ENCODE measurements around the gene SLC9A5. TPM values are rescaled to one million over a fixed set of nuclear protein-coding genes. Genes with fewer than 3 reads are reported as not detected.

Gene SLC9A5
- total RNA-seq, result under 1 TPM; 0.05 to 0.25 TPM
- under 1 TPM in 1 of 2 donors, not detected in 1; 0.09 TPM for polyA plus RNA-seq

GRCh38 chr16:67248401-67249177, at the start of gene SLC9A5:
Gene SLC9A5, plus strand, starts transcription at chr16:67248979. Its CDS starts 36 bp downstream, at chr16:67249015.
- WGBS, result 3% methylated on average over 75 of the region's 75 CpGs
- Histone ChIP-seq H3K4me3 (ENCODE audit: low read depth in 1 of 3, low read length in 3 of 3) (peak within 1 kb of the TSS in 1 of 3 donors; percentile 43), H3K27ac (ENCODE audit: low read depth in 1 of 2, low read length in 2 of 2) (no peak within 1 kb of the TSS), H3K4me1 (ENCODE audit: control insufficient read depth in 4 of 4, insufficient read depth in 4 of 4, low read length in 3 of 4) (peaks cover 17 to 44% (median 30%) of the 10 kb centered on the region in 4 donors), H3K36me3 (ENCODE audit: control insufficient read depth in 4 of 4, insufficient read depth in 3 of 4, low read depth in 1 of 4, low read length in 3 of 4) (no peaks in the 10 kb centered on the region), H3K9ac (ENCODE audit: low read depth in 1 of 2, low read length in 2 of 2) (no peak within 1 kb of the TSS), H3K27me3 (ENCODE audit: control insufficient read depth in 4 of 4, insufficient read depth in 4 of 4, low read length in 3 of 4) (peaks cover 0 to 13% (median 1%) of the 10 kb centered on the region in 4 donors), H3K9me3 (ENCODE audit: control insufficient read depth in 4 of 4, low read length in 3 of 4) (no peaks in the 10 kb centered on the region)
- DNase-seq (ENCODE audit: low spot score), result no peak
- TF ChIP-seq TAF1 (conservative IDR thresholded peaks at IDR 0.05) (no peak), ATF3 (IDR thresholded peaks at IDR 0.05) (no peak), NR2F2 (IDR thresholded peaks at IDR 0.05) (no peak), EGR1 (IDR thresholded peaks at IDR 0.05; ENCODE audit: low read depth in 2 of 2) (no peak), CTCF (IDR thresholded peaks at IDR 0.05; ENCODE audit: low read depth, low read length, missing input control) (peak; percentile 17), MAX (IDR thresholded peaks at IDR 0.05) (no peak), RXRA (IDR thresholded peaks at IDR 0.05) (no peak)

- Histone ChIP-seq H3K9me3 (ENCODE audit: control insufficient read depth in 4 of 4, low read length in 3 of 4) (no peaks in the 10 kb centered on the region), H3K36me3 (ENCODE audit: control insufficient read depth in 4 of 4, insufficient read depth in 3 of 4, low read depth in 1 of 4, low read length in 3 of 4) (peaks cover 22 to 64% (median 28%) of the 10 kb centered on the region in 4 donors), H3K9ac (ENCODE audit: low read depth in 1 of 2, low read length in 2 of 2) (no peak within 1 kb of the TSS), H3K4me3 (ENCODE audit: low read depth in 1 of 3, low read length in 3 of 3) (peak within 1 kb of the TSS; percentile 35 to 74 (median 49)), H3K4me1 (ENCODE audit: control insufficient read depth in 4 of 4, insufficient read depth in 4 of 4, low read length in 3 of 4) (peaks cover 0 to 17% (median 6%) of the 10 kb centered on the region in 4 donors), H3K27me3 (ENCODE audit: control insufficient read depth in 4 of 4, insufficient read depth in 4 of 4, low read length in 3 of 4) (no peaks in the 10 kb centered on the region), H3K27ac (ENCODE audit: low read depth in 1 of 2, low read length in 2 of 2) (no peak within 1 kb of the TSS)
- WGBS, result 28% methylated on average over 61 of the region's 61 CpGs
- peak; percentile 41 for TF ChIP-seq CTCF (IDR thresholded peaks at IDR 0.05; ENCODE audit: low read depth, low read length, missing input control)
- no peak for TF ChIP-seq TAF1 (conservative IDR thresholded peaks at IDR 0.05)
- DNase-seq (ENCODE audit: low spot score), result no peak
Observed at GRCh38 chr16:67199011-67199807, 49.6 kb upstream of the SLC9A5 start, which contains the start of gene ELMO3. Gene ELMO3, plus strand, starts transcription at chr16:67199131. Its CDS starts 196 bp downstream, at chr16:67199327.

GRCh38 chr16:67199808-67200198, 49.0 kb upstream of the SLC9A5 start:
- peaks cover 0 to 16% (median 6%) of the 10 kb centered on the region in 4 donors for H3K4me1 ChIP-seq (ENCODE audit: control insufficient read depth in 4 of 4, insufficient read depth in 4 of 4, low read length in 3 of 4)
- H3K36me3 ChIP-seq (ENCODE audit: control insufficient read depth in 4 of 4, insufficient read depth in 3 of 4, low read depth in 1 of 4, low read length in 3 of 4), result peaks cover 19 to 61% (median 23%) of the 10 kb centered on the region in 4 donors
- no peak for TF ChIP-seq GABPA (IDR thresholded peaks at IDR 0.05 in 1 of 2, conservative IDR thresholded peaks at IDR 0.05 in 1 of 2)
- no peak for TF ChIP-seq ATF3 (IDR thresholded peaks at IDR 0.05)
- no peak for TF ChIP-seq EGR1 (IDR thresholded peaks at IDR 0.05; ENCODE audit: low read depth in 2 of 2)
- TF ChIP-seq HNF4A (conservative IDR thresholded peaks at IDR 0.05), result no peak
- TF ChIP-seq RAD21 (IDR thresholded peaks at IDR 0.05), result no peak
- TF ChIP-seq SP1 (IDR thresholded peaks at IDR 0.05), result no peak
- TF ChIP-seq HNF4G (IDR thresholded peaks at IDR 0.05), result no peak
- TF ChIP-seq YY1 (IDR thresholded peaks at IDR 0.05), result no peak
- no peak for TF ChIP-seq FOXA2 (IDR thresholded peaks at IDR 0.05)
- TF ChIP-seq CTCF (IDR thresholded peaks at IDR 0.05; ENCODE audit: low read depth, low read length, missing input control), result no peak
- no peak for TF ChIP-seq JUND (IDR thresholded peaks at IDR 0.05)
- TF ChIP-seq RXRA (IDR thresholded peaks at IDR 0.05), result no peak

More at GRCh38 chr16:67199808-67200198, 49.0 kb upstream of the SLC9A5 start:
- Histone ChIP-seq H3K9me3 (ENCODE audit: control insufficient read depth in 4 of 4, low read length in 3 of 4) (no peaks in the 10 kb centered on the region), H3K9ac (ENCODE audit: low read depth in 1 of 2, low read length in 2 of 2) (no peak overlapping the region), H3K27ac (ENCODE audit: low read depth in 1 of 2, low read length in 2 of 2) (no peak overlapping the region), H3K27me3 (ENCODE audit: control insufficient read depth in 4 of 4, insufficient read depth in 4 of 4, low read length in 3 of 4) (no peaks in the 10 kb centered on the region), H3K4me3 (ENCODE audit: low read depth in 1 of 3, low read length in 3 of 3) (peak overlapping the region in 1 of 3 donors; percentile 49)
- WGBS, result 36% methylated on average over 22 of the region's 22 CpGs
- DNase-seq (ENCODE audit: low spot score), result no peak
